Panc1 (cell line): ENCODE results near the gene CS. TPM values are rescaled to one million over a fixed set of nuclear protein-coding genes. Genes with fewer than 3 reads are reported as not detected.
A peak's percentile ranks its signal among the peaks of the same experiment; 100 is the strongest.
"Not testable (repeated sequence)": the region's sequence is repeated elsewhere in the genome, so short reads cannot be mapped to it uniquely, and the experiment has no call there.

ENCODE experiments used
- ATAC-seq: fragments of 200-7000 bp; cut with Tn5 transposase; 2 replicates; pipeline ENCODE4 v1.9.1; 2020; ENCODE audit warnings: mild to moderate bottlenecking, moderate library complexity
- BruUV-seq: library from RNA; stranded (reverse); fragments of 400-500 nt; replicated peaks from 2 replicates; lab custom pipeline; 2021; lab: Mats Ljungman, UMichigan
- CTCF ChIA-PET: fragments of 300-600 bp; sonication (Branson Sonifier 250); formaldehyde crosslinking; loops from one replicate; lab custom pipeline; 2022; ENCODE audit warnings: antibody characterized with exemption; lab: Charles Lee
- POLR2A ChIA-PET: fragments of 300-600 bp; sonication (Branson Sonifier 250); formaldehyde crosslinking; loops from one replicate; lab custom pipeline; 2022; ENCODE audit warnings: antibody characterized with exemption; lab: Charles Lee
- DNase-seq: peaks from one replicate; pipeline ENCODE4 v3.0.0-alpha.2; 2010; ENCODE audit warnings: low read depth, low spot score
- H3K27ac ChIP-seq: 2 replicates; pipeline ENCODE4 v1.5.1; 2011; ENCODE audit warnings: mild to moderate bottlenecking, low read length, inconsistent platforms
- H3K27me3 ChIP-seq: fragments of 200-500 bp; sonication (Bioruptor generic); 2 replicates; pipeline ENCODE4 v1.6.0; 2014; ENCODE audit warnings: low read length, inconsistent platforms; ENCODE audit not compliant: control insufficient read depth, insufficient read depth
- H3K36me3 ChIP-seq: fragments of 200-500 bp; sonication (Bioruptor generic); 2 replicates; pipeline ENCODE4 v1.5.1; 2014; ENCODE audit warnings: inconsistent platforms, mild to moderate bottlenecking, low read length, moderate library complexity; ENCODE audit not compliant: control insufficient read depth, insufficient read depth
- H3K4me1 ChIP-seq: 2 replicates; pipeline ENCODE4 v1.5.1; 2011; ENCODE audit warnings: inconsistent platforms, mild to moderate bottlenecking, low read length, moderate library complexity; ENCODE audit not compliant: control insufficient read depth, insufficient read depth
- H3K4me3 ChIP-seq, 2 experiments: 2 replicates each; pipeline ENCODE4 v1.5.1; 2011 to 2012; ENCODE audit warnings: low read depth in 2 of 2, low read length in 2 of 2, mild to moderate bottlenecking in 2 of 2, inconsistent platforms in 1 of 2, moderate library complexity in 1 of 2
- H3K9me3 ChIP-seq: fragments of 200-500 bp; sonication (Bioruptor generic); 2 replicates; pipeline ENCODE4 v1.5.1; 2014; ENCODE audit warnings: low read depth, mild to moderate bottlenecking, inconsistent platforms, low read length, moderate library complexity; ENCODE audit not compliant: control insufficient read depth, insufficient read depth
- CTCF ChIP-seq: fragments of 450-650 bp; IDR thresholded peaks from 2 replicates; pipeline ENCODE4 v1.5.1; 2017; ENCODE audit warnings: mild to moderate bottlenecking
- POLR2AphosphoS5 ChIP-seq: IDR thresholded peaks from 2 replicates; pipeline ENCODE4 v1.6.1; 2012; ENCODE audit warnings: mild to moderate bottlenecking, low read depth, low read length, moderate library complexity
- REST ChIP-seq, 2 experiments: IDR thresholded peaks; 2 replicates each; pipeline ENCODE4 v1.6.1; 2011 to 2012; ENCODE audit warnings: low read depth in 2 of 2, control low read depth in 1 of 2, low read length in 1 of 2, mild to moderate bottlenecking in 1 of 2, moderate library complexity in 1 of 2; ENCODE audit not compliant: insufficient read depth in 1 of 2
- SIN3A ChIP-seq: IDR thresholded peaks from 2 replicates; pipeline ENCODE4 v1.6.1; 2012; ENCODE audit warnings: low read depth, mild to moderate bottlenecking, low read length, moderate library complexity, borderline replicate concordance; ENCODE audit not compliant: insufficient read depth
- TCF7L2 ChIP-seq: IDR thresholded peaks from 2 replicates; pipeline ENCODE4 v1.6.1; 2011; ENCODE audit warnings: mild to moderate bottlenecking, low read depth, low read length, inconsistent platforms
- in situ Hi-C: cut with HindIII; loops from 2 replicates; pipeline ENCODE4 v1.10.0; 2016; ENCODE audit warnings: low sequenced_read_pairs, low pct_unique_long_range_greater_than_20kb
- intact Hi-C: fragments of 100-400 bp; cut with micrococcal nuclease; formaldehyde crosslinking; loops from one replicate; pipeline ENCODE4 v1.10.0; 2022; ENCODE audit not compliant: unreplicated experiment
- total RNA-seq: library from RNA; stranded (reverse); gene quantifications from one replicate; pipeline ENCODE4 v1.2.1, GENCODE V29; 2021; ENCODE audit not compliant: unreplicated experiment

Gene CS
- total RNA-seq, 1 experiment from 2014 or later = 240 TPM

GRCh38 chr12:56278905-56279304 lies 21.2 kb downstream of the CS start:
- in situ Hi-C loops (no loop called here), intact Hi-C loops (no loop called here)
- Histone ChIP-seq H3K4me3 (no peak overlapping the region), H3K4me1 (no peaks in the 10 kb centered on the region), H3K27me3 (no peaks in the 10 kb centered on the region), H3K9me3 (no peaks in the 10 kb centered on the region), H3K36me3 (peaks cover 18% of the 10 kb centered on the region), H3K27ac (no peak overlapping the region)
- no peak for DNase-seq
- CTCF ChIA-PET = interaction anchor here (0.6 kb wide), 1 partner anchor 13 kb away, joined by 4 read pairs; no protein-coding TSS in a partner anchor
- ATAC-seq = no peak
- BruUV-seq = no TSS peak
- TF ChIP-seq TCF7L2 = no peak
- no peak for TF ChIP-seq CTCF
- no peak for TF ChIP-seq POLR2AphosphoS5
- TF ChIP-seq SIN3A = no peak
- no peak for TF ChIP-seq REST (IDR thresholded peaks at IDR 0.05; ENCODE audit: insufficient read depth in 1 of 2, low read depth in 2 of 2, low read length in 1 of 2)
- POLR2A ChIA-PET = no interaction called here

DNA sequence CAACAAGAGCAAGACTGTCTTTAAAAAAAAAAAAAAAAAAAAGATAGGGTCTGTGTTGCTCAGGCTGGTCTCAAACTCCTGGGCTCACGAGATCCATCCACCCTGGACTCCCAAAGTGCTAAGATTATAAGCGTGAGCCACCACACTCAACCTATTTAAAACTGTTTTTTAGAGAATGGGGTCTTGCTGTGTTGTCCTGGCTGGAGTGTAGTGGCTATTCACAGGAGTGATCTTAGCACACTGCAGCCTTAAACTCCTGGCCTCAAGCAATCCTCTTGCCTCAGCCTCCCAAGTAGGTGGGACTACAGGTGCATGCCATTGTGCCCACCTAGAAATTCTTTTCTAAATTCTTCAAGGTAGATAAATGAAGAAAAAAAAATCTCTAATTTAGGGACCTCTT lies 25.8 kb downstream of the CS start:
- ATAC-seq = no peak
- Histone ChIP-seq H3K4me3 (no peak overlapping the region), H3K4me1 (no peaks in the 10 kb centered on the region), H3K9me3 (no peaks in the 10 kb centered on the region), H3K27ac (no peak overlapping the region), H3K36me3 (peaks cover 13% of the 10 kb centered on the region), H3K27me3 (no peaks in the 10 kb centered on the region)
- ChIA-PET CTCF (no interaction called here), POLR2A (no interaction called here)
- in situ Hi-C loops = no loop called here
- no TSS peak for BruUV-seq
- TF ChIP-seq TCF7L2 (no peak), SIN3A (no peak), POLR2AphosphoS5 (no peak), REST (IDR thresholded peaks at IDR 0.05; ENCODE audit: insufficient read depth in 1 of 2, low read depth in 2 of 2, low read length in 1 of 2) (no peak), CTCF (no peak)
- intact Hi-C loops = no loop called here
- DNase-seq = no peak

GRCh38 chr12:56272468-56272867 lies 27.7 kb downstream of the CS start:
- H3K36me3 ChIP-seq = peaks cover 13% of the 10 kb centered on the region
- in situ Hi-C loops, POLR2A ChIA-PET, H3K4me3 ChIP-seq, H3K27ac ChIP-seq, H3K27me3 ChIP-seq, H3K9me3 ChIP-seq, ATAC-seq, intact Hi-C loops, CTCF ChIA-PET, DNase-seq, H3K4me1 ChIP-seq: not testable (repeated sequence)
- TSS peak; percentile 88 for BruUV-seq
